IMR-90 (cell line): ENCODE data around the gene TMEM17. TPM values are rescaled to one million over a fixed set of nuclear protein-coding genes. Genes with fewer than 3 reads are reported as not detected.

Source experiments
- ATAC-seq: fragments of 200-7000 bp; cut with Tn5 transposase; 2 replicates; pipeline ENCODE4 v1.9.1; 2020; ENCODE audit warnings: low read depth, mild to moderate bottlenecking, moderate library complexity
- BruUV-seq: library from RNA; stranded (reverse); fragments of 400-500 nt; replicated peaks from 2 replicates; lab custom pipeline; 2021; lab: Mats Ljungman, UMichigan
- CTCF ChIA-PET: fragments of 300-600 bp; formaldehyde crosslinking; extraction: SDS; loops from one replicate; lab custom pipeline; 2021; ENCODE audit warnings: antibody characterized with exemption; lab: Yijun Ruan, JAX
- POLR2A ChIA-PET: fragments of 300-600 bp; sonication (Branson Sonifier 250); formaldehyde crosslinking; loops from one replicate; lab custom pipeline; 2022; ENCODE audit warnings: antibody characterized with exemption; ENCODE audit not compliant: unreplicated experiment; lab: Charles Lee
- DNase-seq: peaks from one replicate; pipeline ENCODE4 v3.0.0; 2013
- H2AFZ ChIP-seq: replicated peaks from 2 replicates; pipeline ENCODE3; 2013; ENCODE audit warnings: low read length, mild to moderate bottlenecking; ENCODE audit not compliant: poor library complexity
- H2AK5ac ChIP-seq: 2 replicates; pipeline ENCODE4 v1.6.1; 2013; ENCODE audit warnings: low read depth, low read length, inconsistent platforms
- H2AK9ac ChIP-seq: replicated peaks from 2 replicates; pipeline ENCODE3; 2013; ENCODE audit warnings: mild to moderate bottlenecking, low read depth, low read length, moderate library complexity; ENCODE audit not compliant: poor library complexity
- H2BK120ac ChIP-seq: 2 replicates; pipeline ENCODE4 v1.6.1; 2013; ENCODE audit warnings: low read depth, low read length, inconsistent platforms
- H2BK15ac ChIP-seq: 3 replicates; pipeline ENCODE4 v1.6.1; 2013; ENCODE audit warnings: low read depth, low read length, inconsistent platforms
- H2BK20ac ChIP-seq: 2 replicates; pipeline ENCODE4 v1.6.1; 2013; ENCODE audit warnings: low read depth, mild to moderate bottlenecking, inconsistent platforms, low read length, moderate library complexity
- H2BK5ac ChIP-seq: 2 replicates; pipeline ENCODE4 v1.6.1; 2013; ENCODE audit warnings: mild to moderate bottlenecking, low read depth, low read length, inconsistent platforms; ENCODE audit not compliant: poor library complexity, severe bottlenecking
- H3K14ac ChIP-seq: replicated peaks from 2 replicates; pipeline ENCODE4 v1.6.1; 2013; ENCODE audit warnings: low read depth, low read length, inconsistent platforms
- H3K18ac ChIP-seq: 2 replicates; pipeline ENCODE4 v1.6.1; 2013; ENCODE audit warnings: low read depth, low read length, control low read depth
- H3K23ac ChIP-seq: 2 replicates; pipeline ENCODE4 v1.6.1; 2013; ENCODE audit warnings: low read depth, low read length, inconsistent platforms
- H3K27ac ChIP-seq: 2 replicates; pipeline ENCODE4 v1.5.1; 2013; ENCODE audit warnings: mild to moderate bottlenecking, control low read depth, low read length; ENCODE audit not compliant: insufficient read depth
- H3K27me3 ChIP-seq: 2 replicates; pipeline ENCODE4 v1.6.1; 2013; ENCODE audit warnings: low read length; ENCODE audit not compliant: control insufficient read depth, insufficient read depth
- H3K36me3 ChIP-seq: 2 replicates; pipeline ENCODE4 v1.6.1; 2013; ENCODE audit warnings: low read length, mixed read lengths; ENCODE audit not compliant: control insufficient read depth, insufficient read depth
- H3K4ac ChIP-seq: 2 replicates; pipeline ENCODE4 v1.6.1; 2013; ENCODE audit warnings: low read depth, low read length, inconsistent platforms
- H3K4me1 ChIP-seq: 2 replicates; pipeline ENCODE4 v1.6.1; 2013; ENCODE audit warnings: low read length, mixed read lengths; ENCODE audit not compliant: control insufficient read depth, insufficient read depth
- H3K4me2 ChIP-seq: 2 replicates; pipeline ENCODE4 v1.6.1; 2013; ENCODE audit warnings: low read depth, mild to moderate bottlenecking, control low read depth, low read length, moderate library complexity
- H3K4me3 ChIP-seq: 2 replicates; pipeline ENCODE4 v1.5.1; 2013; ENCODE audit warnings: low read depth, mild to moderate bottlenecking, control low read depth, low read length, moderate library complexity; ENCODE audit not compliant: insufficient read depth
- H3K56ac ChIP-seq: 2 replicates; pipeline ENCODE4 v1.6.1; 2013; ENCODE audit warnings: low read length, inconsistent platforms; ENCODE audit not compliant: insufficient read depth; ENCODE audit errors: extremely low read depth
- H3K79me1 ChIP-seq, 2 experiments: 2 replicates each; pipeline ENCODE4 v1.6.1; 2013; ENCODE audit warnings: low read length in 2 of 2, inconsistent platforms in 1 of 2, low read depth in 1 of 2
- H3K9ac ChIP-seq: 2 replicates; pipeline ENCODE4 v1.6.1; 2013; ENCODE audit warnings: low read depth, low read length, control low read depth
- H3K9me1 ChIP-seq: 2 replicates; pipeline ENCODE4 v1.6.1; 2013; ENCODE audit warnings: low read length, inconsistent platforms; ENCODE audit not compliant: insufficient read depth
- H3K9me3 ChIP-seq: 2 replicates; pipeline ENCODE4 v1.6.1; 2013; ENCODE audit warnings: low read length; ENCODE audit not compliant: control insufficient read depth, insufficient read depth
- H4K20me1 ChIP-seq: 2 replicates; pipeline ENCODE4 v1.6.1; 2013; ENCODE audit warnings: low read length, inconsistent platforms; ENCODE audit not compliant: insufficient read depth
- H4K5ac ChIP-seq: 2 replicates; pipeline ENCODE4 v1.6.1; 2013; ENCODE audit warnings: mild to moderate bottlenecking, low read depth, low read length, control low read depth
- H4K8ac ChIP-seq, 2 experiments: 2 replicates each; pipeline ENCODE4 v1.6.1; 2013; ENCODE audit warnings: low read depth in 2 of 2, low read length in 2 of 2, control low read depth in 1 of 2, inconsistent platforms in 1 of 2
- H4K91ac ChIP-seq: 2 replicates; pipeline ENCODE4 v1.6.1; 2013; ENCODE audit warnings: low read depth, low read length, inconsistent platforms; ENCODE audit not compliant: insufficient read depth
- BHLHE40 ChIP-seq: fragments of 150-350 bp; IDR thresholded peaks from 2 replicates; pipeline ENCODE4 v1.6.1; 2016; ENCODE audit warnings: mild to moderate bottlenecking, low read depth, low read length
- CEBPB ChIP-seq: IDR thresholded peaks from 2 replicates; pipeline ENCODE4 v1.6.1; 2012; ENCODE audit warnings: low read depth, low read length, improper control_type of control experiment
- CHD1 ChIP-seq: IDR thresholded peaks from 2 replicates; pipeline ENCODE4 v1.6.1; 2012; ENCODE audit warnings: low read depth, low read length, improper control_type of control experiment
- CTCF ChIP-seq: conservative IDR thresholded peaks from 2 replicates; pipeline ENCODE4 v1.5.1; 2012; ENCODE audit warnings: mild to moderate bottlenecking, low read depth, low read length, improper control_type of control experiment
- ELK1 ChIP-seq: fragments of 150-350 bp; IDR thresholded peaks from 2 replicates; pipeline ENCODE4 v1.6.1; 2016; ENCODE audit warnings: low read depth, mild to moderate bottlenecking, low read length, moderate library complexity, borderline replicate concordance
- FOS ChIP-seq: fragments of 150-350 bp; IDR thresholded peaks from 2 replicates; pipeline ENCODE4 v1.6.1; 2016; ENCODE audit warnings: low read depth, low read length
- MAFK ChIP-seq: IDR thresholded peaks from 2 replicates; pipeline ENCODE4 v1.6.1; 2012; ENCODE audit warnings: low read depth, low read length, improper control_type of control experiment
- MAZ ChIP-seq: IDR thresholded peaks from 2 replicates; pipeline ENCODE4 v1.6.1; 2012; ENCODE audit warnings: low read depth, mild to moderate bottlenecking, low read length, improper control_type of control experiment, moderate library complexity, borderline replicate concordance
- MXI1 ChIP-seq: IDR thresholded peaks from 2 replicates; pipeline ENCODE4 v1.6.1; 2012; ENCODE audit warnings: low read depth, mild to moderate bottlenecking, low read length, moderate library complexity, borderline replicate concordance
- NFE2L2 ChIP-seq: fragments of 150-350 bp; IDR thresholded peaks from 2 replicates; pipeline ENCODE4 v1.6.1; 2016; ENCODE audit warnings: low read depth, mild to moderate bottlenecking, low read length
- POLR2A ChIP-seq: IDR thresholded peaks from 2 replicates; pipeline ENCODE4 v1.6.1; 2012; ENCODE audit warnings: mild to moderate bottlenecking, low read depth, low read length
- RAD21 ChIP-seq: IDR thresholded peaks from 2 replicates; pipeline ENCODE4 v1.6.1; 2012; ENCODE audit warnings: low read length, improper control_type of control experiment
- RCOR1 ChIP-seq: IDR thresholded peaks from 2 replicates; pipeline ENCODE4 v1.6.1; 2012; ENCODE audit warnings: mild to moderate bottlenecking, low read length, improper control_type of control experiment; ENCODE audit not compliant: insufficient replicate concordance
- RFX5 ChIP-seq: IDR thresholded peaks from 2 replicates; pipeline ENCODE4 v1.8.0; 2012; ENCODE audit warnings: low read depth, mild to moderate bottlenecking, low read length, moderate library complexity
- SMC3 ChIP-seq: fragments of 150-350 bp; IDR thresholded peaks from 2 replicates; pipeline ENCODE4 v1.6.1; 2016; ENCODE audit warnings: low read depth, mild to moderate bottlenecking, antibody characterized with exemption, low read length, moderate library complexity
- USF2 ChIP-seq: fragments of 150-350 bp; IDR thresholded peaks from 2 replicates; pipeline ENCODE4 v1.6.1; 2017; ENCODE audit warnings: mild to moderate bottlenecking, antibody characterized with exemption, low read length, low read depth
- WGBS, 2 experiments: methylation state at CpG; one replicate each; pipeline versions ENCODE4 v1.1.5 to v1.1.7; 2013; ENCODE audit warnings: missing lambda C conversion rate in 2 of 2; ENCODE audit not compliant: insufficient read length in 1 of 2; ENCODE audit errors: extremely low coverage in 2 of 2; 5-methylcytosine and 5-hydroxymethylcytosine counted together
- dilution Hi-C: fragments of 300-500 bp; cut with HindIII; formaldehyde crosslinking; loops from one replicate; pipeline ENCODE4 v1.14.3; 2018; ENCODE audit warnings: low sequenced_read_pairs; ENCODE audit not compliant: unreplicated experiment
- in situ Hi-C: fragments of 300-500 bp; cut with MboI; formaldehyde crosslinking; loops from 3 replicates; pipeline ENCODE4 v1.14.3; 2019; ENCODE audit warnings: low sequenced_read_pairs, inconsistent platforms, mixed read lengths
- intact Hi-C: fragments of 100-400 bp; cut with micrococcal nuclease; formaldehyde crosslinking; loops from 2 replicates; pipeline ENCODE4 v1.10.0; 2022
- polyA plus RNA-seq, 3 experiments: library from polyadenylated mRNA; depleted of rRNA; stranded (reverse); fragments of >200 nt; gene quantifications; 2 replicates each; pipeline ENCODE4 v1.2.3, GENCODE V29; 2012; ENCODE audit warnings: low replicate concordance in 1 of 3
- total RNA-seq: library from RNA; depleted of rRNA; stranded (reverse); fragments of >200 nt; gene quantifications from 2 replicates; pipeline ENCODE4 v1.2.3, GENCODE V29; 2012

Gene TMEM17
- total and polyA plus RNA-seq, 2 of the 4 experiments (the other 2 are of a cell fraction), result 1.3 to 1.8 TPM

DNA sequence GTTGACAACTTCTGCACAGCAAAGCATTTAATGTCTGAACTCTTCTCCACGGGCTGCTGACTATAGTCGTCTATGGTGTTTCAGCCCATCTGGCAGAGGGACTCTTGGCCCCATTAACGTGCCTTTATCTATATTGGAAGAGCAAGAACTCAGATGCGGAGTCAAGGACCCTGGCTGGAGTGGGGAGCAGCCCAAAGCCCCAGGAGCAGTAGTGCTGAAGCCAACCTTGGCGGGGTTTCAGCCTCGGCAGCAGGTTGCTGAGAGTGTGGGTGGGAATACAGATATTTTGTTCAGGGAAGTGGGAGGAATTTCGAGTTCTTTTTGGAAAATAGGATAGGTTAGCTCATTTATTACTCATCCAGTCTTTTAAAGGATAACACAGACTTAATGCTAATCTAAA lies 34.2 kb downstream of the TMEM17 start:
- H3K4me2 ChIP-seq, result no peak overlapping the region
- no TSS peak for BruUV-seq

More for the DNA sequence above, 34.2 kb downstream of the TMEM17 start:
- Histone ChIP-seq H2BK20ac (no peak overlapping the region), H3K14ac (no peak overlapping the region), H2AK9ac (no peak overlapping the region), H2BK120ac (no peak overlapping the region), H3K23ac (no peak overlapping the region), H2AK5ac (no peak overlapping the region), H3K9me1 (no peaks in the 10 kb centered on the region), H3K9ac (no peak overlapping the region), H3K4me3 (no peak overlapping the region), H3K27me3 (no peaks in the 10 kb centered on the region), H2BK15ac (no peak overlapping the region), H3K79me1 (no peaks in the 10 kb centered on the region), H2AFZ (no peak overlapping the region), H3K9me3 (no peaks in the 10 kb centered on the region), H3K4ac (no peak overlapping the region), H4K20me1 (no peaks in the 10 kb centered on the region), H3K18ac (no peak overlapping the region), H3K36me3 (no peaks in the 10 kb centered on the region), H4K5ac (no peak overlapping the region), H3K27ac (no peak overlapping the region), H3K56ac (no peak overlapping the region), H2BK5ac (no peak overlapping the region), H4K91ac (no peak overlapping the region), H3K4me1 (peaks cover 5% of the 10 kb centered on the region; the same call in 1 of the 2 replicates), H4K8ac (no peak overlapping the region)
- 61% methylated on average over 3 of the region's 7 CpGs; no CpG with 5 or more reads in 1 of the 2 experiments for WGBS, 2 experiments
- dilution Hi-C loops (no loop called here), in situ Hi-C loops (loop anchor here (25.0 kb wide), 2 partner anchors 565 to 1015 kb away; no protein-coding TSS in a partner anchor), intact Hi-C loops (no loop called here)
- TF ChIP-seq MAFK, result no peak
- no peak for TF ChIP-seq POLR2A
- TF ChIP-seq FOS, result no peak
- no peak for TF ChIP-seq CTCF
- no peak for TF ChIP-seq MXI1
- no peak for TF ChIP-seq ELK1
- TF ChIP-seq CHD1, result no peak
- no peak for TF ChIP-seq RFX5
- no peak for TF ChIP-seq RCOR1
- TF ChIP-seq NFE2L2, result no peak
- TF ChIP-seq RAD21, result no peak
- TF ChIP-seq BHLHE40, result no peak
- no peak for TF ChIP-seq MAZ
- no peak for TF ChIP-seq USF2
- TF ChIP-seq CEBPB, result no peak
- no peak for TF ChIP-seq SMC3
- no peak for ATAC-seq
- POLR2A ChIA-PET, result no interaction called here
- CTCF ChIA-PET, result no interaction called here
- no peak for DNase-seq
